ENCODE data around the gene GRIK5.
A peak's percentile ranks its signal among the peaks of the same experiment; 100 is the strongest.

GRIK5 gene

GRCh38 chr19:41957838-41958366, 112.1 kb downstream of the GRIK5 start:
- DNase-seq (ENCODE audit: low read depth in 1 of 2, low spot score in 1 of 2), result no peak

DNA sequence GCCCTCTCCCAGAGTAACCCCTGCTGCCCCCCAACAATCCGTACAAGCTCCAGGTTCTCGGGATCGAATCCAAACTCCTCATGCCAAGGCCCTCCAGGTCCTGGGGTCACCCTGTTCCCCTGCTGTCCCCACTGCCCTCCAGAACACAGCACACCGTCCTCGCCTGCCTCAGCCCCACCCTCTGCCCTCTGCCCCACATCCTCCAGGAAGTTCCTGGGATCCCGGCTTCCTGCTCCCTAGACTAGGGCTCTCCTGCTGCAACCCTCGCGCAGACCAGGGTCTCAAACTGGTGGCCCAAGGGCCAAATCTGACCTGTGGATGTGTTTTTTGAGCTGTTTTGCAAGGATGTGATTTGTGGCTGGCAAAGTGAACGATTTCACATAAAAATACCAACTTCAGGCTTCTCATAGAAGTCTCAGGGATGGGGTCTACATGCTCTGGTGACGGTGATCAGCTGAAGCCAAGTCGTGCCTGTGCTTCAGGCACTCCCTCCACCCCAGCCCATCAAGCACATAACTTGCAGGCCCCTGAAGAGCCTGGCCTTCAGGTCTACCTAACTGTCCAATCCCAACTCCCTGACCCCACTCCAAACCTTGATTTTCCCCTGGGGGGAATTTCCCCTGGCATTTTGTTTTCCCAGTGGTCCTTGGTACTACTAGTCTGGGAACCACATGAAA, 112.7 kb downstream of the GRIK5 start:
- DNase-seq (ENCODE audit: low read depth in 1 of 2, low spot score in 1 of 2), result no peak

GRCh38 chr19:41956621-41957020, 113.4 kb downstream of the GRIK5 start:
- DNase-seq (ENCODE audit: low read depth in 1 of 2, low spot score in 1 of 2), result no peak

DNA sequence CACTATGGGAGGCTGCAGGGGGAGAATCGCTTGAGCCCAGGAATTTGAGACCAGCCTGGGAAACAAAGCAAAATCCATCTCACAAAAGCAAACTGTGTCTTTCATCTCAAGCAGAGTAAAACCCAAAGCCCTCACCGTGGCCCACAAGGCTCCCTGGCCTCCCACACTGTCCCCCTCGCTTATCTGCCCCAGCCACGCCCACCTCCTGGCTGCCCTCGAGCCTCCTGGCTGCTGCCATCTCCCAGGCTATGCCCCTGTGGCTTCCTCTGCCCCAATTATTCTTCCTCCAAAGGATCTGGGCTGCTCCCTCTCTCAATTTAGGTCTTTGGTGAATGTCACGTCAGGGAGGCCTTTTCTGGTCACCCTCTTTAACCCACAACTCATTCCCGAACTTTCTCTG, 114.5 kb downstream of the GRIK5 start:
- DNase-seq (ENCODE audit: low read depth in 1 of 2, low spot score in 1 of 2), result no peak

DNA sequence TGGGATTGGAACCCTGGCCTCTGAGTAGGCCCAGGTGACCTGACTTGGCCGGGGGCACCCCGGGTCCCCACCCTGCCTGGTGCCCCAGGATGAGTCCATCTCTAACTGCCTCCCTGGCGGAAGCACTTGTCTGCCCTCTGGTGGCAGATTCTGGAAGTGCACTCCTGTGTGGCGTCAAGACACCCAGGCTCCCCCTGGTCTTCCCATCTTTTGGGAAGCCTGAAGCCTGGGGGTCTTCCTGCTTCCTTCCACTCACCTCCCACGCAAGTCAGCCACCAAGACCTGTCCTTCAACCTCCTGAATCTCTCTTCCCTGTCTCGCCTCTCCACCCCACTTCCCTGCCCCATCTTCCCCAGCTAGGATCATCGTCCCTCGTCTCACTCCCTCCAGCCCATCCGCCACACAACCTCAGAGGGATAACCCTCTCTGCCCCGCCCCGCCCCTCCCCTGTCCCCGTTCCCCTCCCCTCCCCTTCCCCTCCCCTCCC, 118.3 kb downstream of the GRIK5 start:
- peak; percentile 80 to 91 for DNase-seq (ENCODE audit: low read depth in 1 of 2, low spot score in 1 of 2)

Data from activated T-helper 1 cell treated with anti-CD3 and anti-CD28 coated beads, Interleukin-2, amount 50 U/mL, for 16 hours (primary cell).